C4-2B (cell line): Measurements from ENCODE around the gene PARD3B.

Experiments
- H3K27ac ChIP-seq: fragments of 450-650 bp; 2 replicates; pipeline ENCODE4 v1.5.1; 2017
- ZFX ChIP-seq: fragments of 450-650 bp; IDR thresholded peaks from 2 replicates; pipeline ENCODE4 v1.6.1; 2017
- TF ChIP-seq, protein P1 (sequence below): fragments of 450-650 bp; conservative IDR thresholded peaks from 2 replicates; pipeline ENCODE4 v1.5.1; 2017; ENCODE audit warnings: mild to moderate bottlenecking

The PARD3B gene

DNA sequence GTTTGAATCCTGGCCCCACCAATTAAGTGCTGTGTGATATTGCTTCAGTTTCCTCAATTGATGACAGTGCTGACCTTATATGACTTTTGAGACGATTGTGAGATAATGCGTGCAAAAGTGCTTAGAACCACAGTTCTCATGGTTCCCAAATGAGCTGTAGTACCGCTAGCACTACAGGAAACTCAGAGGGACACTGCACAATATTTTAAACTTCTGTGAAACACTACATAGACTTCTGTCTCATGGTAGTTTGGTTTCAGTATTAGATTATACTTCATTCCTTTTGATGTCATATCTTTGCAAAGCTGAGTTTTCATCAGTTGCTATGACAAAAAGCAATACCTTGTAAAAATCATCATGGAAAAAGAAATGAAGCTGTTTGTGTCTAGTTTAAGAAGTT, 368.0 kb downstream of the PARD3B start:
- no peak overlapping the region for H3K27ac ChIP-seq

DNA sequence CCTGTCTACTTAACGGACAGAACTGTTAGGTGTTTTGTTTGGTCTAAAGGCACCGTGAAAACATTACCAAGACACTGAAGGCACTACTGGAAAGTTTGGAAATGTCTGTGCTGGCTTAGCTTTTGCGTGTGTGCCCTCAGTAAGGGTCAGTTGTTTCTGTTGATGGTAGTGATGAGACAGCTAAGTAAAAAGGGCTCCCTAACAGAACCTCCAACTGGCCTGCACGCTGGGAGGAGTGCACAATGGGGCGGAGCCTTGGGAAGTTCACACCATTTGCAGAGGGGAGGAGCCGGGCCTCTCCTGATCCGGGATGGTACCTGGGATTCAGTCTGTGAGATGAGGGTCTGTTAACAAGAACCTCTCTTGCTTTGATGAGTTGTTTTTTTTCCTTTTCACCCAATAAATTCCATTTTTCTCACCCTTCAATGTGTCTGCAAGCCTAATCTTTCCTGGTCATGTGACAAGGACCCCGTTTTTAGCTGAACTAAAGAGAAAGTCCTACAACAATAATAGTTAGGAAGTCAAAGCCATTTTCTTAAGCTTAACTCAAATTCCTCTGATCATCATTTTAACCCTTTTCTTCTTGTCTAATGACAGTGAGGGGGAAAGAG, 368.7 kb downstream of the PARD3B start:
- no peak for TF ChIP-seq ZFX
- TF ChIP-seq, protein P1, sequence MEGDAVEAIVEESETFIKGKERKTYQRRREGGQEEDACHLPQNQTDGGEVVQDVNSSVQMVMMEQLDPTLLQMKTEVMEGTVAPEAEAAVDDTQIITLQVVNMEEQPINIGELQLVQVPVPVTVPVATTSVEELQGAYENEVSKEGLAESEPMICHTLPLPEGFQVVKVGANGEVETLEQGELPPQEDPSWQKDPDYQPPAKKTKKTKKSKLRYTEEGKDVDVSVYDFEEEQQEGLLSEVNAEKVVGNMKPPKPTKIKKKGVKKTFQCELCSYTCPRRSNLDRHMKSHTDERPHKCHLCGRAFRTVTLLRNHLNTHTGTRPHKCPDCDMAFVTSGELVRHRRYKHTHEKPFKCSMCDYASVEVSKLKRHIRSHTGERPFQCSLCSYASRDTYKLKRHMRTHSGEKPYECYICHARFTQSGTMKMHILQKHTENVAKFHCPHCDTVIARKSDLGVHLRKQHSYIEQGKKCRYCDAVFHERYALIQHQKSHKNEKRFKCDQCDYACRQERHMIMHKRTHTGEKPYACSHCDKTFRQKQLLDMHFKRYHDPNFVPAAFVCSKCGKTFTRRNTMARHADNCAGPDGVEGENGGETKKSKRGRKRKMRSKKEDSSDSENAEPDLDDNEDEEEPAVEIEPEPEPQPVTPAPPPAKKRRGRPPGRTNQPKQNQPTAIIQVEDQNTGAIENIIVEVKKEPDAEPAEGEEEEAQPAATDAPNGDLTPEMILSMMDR: no peak
- no peak overlapping the region for H3K27ac ChIP-seq

More for the DNA sequence above, 368.0 kb downstream of the PARD3B start:
- TF ChIP-seq ZFX: no peak
- TF ChIP-seq, protein P1: no peak

DNA sequence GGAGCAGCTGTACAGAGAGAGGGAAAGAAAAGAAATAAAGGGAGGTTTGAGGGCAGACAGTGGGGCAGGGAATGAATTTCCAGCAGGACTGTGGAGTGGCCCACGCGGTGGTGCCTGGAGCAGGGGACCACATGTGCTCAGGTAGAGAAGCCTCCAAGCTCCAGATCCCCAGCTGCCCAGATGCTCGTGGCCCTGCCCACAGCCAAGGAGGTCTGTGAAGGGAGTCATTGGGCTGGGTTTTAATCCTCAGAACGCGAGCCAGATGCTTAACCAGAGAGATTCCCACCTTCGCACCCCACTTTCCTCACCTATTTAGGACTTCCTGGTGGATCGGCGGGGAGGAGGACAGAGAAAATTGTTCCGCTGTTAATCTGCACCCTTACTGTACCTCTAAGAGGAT, 369.4 kb downstream of the PARD3B start:
- no peak for TF ChIP-seq ZFX
- TF ChIP-seq, protein P1: no peak
- no peak overlapping the region for H3K27ac ChIP-seq

DNA sequence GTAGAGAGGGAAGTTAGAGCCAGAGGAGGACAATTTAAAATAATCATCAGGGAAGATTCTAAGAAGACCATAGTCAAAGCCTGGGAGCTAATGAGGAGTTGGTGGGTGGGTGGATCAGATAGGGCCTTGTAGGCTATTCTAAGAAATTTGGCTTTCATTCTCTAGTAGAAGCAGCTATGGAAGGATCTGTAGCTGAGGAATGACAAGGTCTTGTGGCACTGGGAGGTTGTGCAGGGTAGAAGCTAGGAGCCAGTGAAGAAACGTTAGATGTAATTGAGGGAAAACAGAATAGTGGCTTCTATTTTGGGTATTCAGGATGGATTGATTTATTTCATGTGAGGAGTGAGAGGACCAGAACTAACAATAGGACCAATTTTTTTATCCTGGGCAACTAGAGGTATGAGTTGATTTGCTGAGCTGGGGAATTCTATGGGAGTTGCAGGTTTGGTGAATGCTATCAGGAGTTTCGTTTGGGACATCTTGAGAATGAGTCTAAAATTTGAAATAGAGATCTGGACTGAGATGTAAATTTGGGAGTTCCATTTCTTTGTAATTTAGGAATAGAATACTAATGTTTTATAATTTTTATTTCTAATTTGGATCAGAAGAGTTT, 371.9 kb downstream of the PARD3B start:
- no peak overlapping the region for H3K27ac ChIP-seq
- TF ChIP-seq, protein P1: no peak
- no peak for TF ChIP-seq ZFX

DNA sequence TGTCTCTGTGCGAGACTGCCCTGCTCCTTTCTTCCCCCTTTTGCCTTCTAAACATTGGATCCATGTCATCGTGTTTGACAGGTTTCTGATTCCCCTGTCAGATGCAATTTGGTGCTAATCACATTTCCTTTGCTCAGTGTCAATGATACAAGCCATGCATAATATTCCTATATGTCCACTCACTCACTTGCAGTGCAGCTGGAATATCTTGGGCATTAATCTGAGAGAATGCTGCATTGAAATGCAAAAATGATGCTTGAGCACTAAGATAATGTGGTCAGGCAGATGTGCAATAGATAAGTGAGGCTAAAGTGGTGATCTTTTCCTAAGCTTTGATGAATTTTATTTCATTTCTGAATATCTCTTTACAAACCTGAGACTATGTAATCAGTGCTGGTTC, 375.5 kb downstream of the PARD3B start:
- TF ChIP-seq, protein P1: no peak
- TF ChIP-seq ZFX: no peak
- H3K27ac ChIP-seq: no peak overlapping the region

DNA sequence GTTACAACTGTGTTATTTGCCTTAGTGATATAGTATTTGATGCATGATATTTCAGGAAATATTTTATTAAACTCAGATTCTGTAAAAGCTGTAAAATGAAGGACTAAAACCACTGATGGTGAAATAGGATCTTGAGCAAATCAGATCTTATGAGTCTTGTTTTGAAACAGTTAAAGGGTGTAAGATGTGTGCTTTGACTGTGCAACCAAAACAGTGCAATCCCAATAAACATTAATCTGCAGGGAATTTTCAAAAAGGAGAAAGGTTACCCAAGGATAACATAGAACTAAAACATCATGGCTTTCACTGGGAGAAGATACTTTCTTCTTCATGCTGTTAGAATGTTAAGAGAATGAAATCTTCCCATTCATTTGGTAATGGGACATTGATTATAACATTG, 378.7 kb downstream of the PARD3B start:
- H3K27ac ChIP-seq: no peak overlapping the region
- no peak for TF ChIP-seq ZFX
- TF ChIP-seq, protein P1: no peak

DNA sequence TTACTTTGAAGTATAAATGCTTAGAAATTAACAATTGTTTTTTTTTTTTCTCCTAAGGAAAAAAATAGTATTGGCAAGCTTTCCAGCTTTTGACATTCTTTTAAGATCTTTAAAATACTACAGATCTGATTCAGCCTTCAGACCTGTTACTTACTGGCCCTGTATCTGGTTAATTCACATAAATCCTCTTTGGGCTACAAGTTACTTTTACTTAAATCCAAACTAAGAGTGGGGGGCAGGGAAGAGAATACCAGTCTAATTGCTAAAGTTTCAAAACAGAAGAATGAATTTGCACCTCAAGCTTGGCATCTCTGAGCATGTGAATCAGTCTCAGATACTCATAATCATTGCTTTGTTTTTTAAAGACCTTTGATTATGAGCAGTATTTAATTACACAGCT, 386.3 kb downstream of the PARD3B start:
- H3K27ac ChIP-seq: no peak overlapping the region
- TF ChIP-seq ZFX: no peak
- TF ChIP-seq, protein P1: no peak
